GM19324 (cell line): Measurements from ENCODE around the gene DPP8.
"Not testable (repeated sequence)": the region's sequence is repeated elsewhere in the genome, so short reads cannot be mapped to it uniquely, and the experiment has no call there.

ENCODE experiments used
- ATAC-seq: cut with Tn5 transposase; IDR thresholded peaks from one replicate; pipeline ENCODE4 v1.9.1; 2021; ENCODE audit warnings: mild to moderate bottlenecking, moderate library complexity; ENCODE audit not compliant: unreplicated experiment, low FRiP score

Gene DPP8

DNA sequence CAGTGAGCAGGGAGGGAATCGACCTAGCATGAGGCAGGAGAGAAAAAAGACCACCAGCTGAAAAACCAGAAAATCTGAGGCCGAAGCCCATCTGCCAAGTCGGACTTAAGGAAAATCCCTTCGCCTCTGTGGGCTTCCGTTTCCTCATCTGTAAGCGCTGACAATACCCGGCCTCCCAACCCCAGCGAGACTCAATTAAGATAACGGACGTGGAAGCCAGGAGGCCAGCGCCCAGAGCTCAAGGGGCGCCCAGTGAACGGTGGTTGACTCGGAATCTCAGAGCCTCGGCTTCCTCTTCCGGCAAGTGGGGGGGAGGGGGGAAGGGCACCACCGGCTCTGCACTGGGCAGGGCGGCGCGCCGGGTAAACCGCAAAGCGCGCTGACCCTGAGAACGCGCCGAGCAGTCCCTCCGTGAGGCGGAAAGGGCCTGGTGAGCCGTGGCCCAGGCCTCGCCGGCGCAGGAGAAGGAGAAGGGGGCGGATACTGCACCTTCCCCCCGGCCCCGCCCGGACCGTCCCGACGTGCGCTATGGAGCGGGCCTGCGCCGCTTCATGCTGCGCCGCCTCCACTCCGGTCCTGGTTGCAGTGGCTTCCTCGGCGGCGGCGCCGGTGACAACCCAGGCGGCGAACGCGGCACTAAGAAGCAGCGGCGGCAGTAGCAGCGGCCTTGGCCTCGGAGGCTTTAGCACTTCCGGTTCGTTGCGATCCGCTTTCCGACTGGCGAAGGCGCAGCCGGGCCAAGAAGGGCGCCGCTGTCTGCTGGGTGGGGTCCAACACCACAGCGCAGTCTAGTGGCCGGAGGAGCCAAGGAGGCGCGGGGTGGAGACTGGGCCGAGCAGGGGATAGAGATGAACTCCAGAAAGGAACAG, at the start of gene DPP8:
TSS of gene DPP8 (minus strand) at position 693 of the 869 bp plus-strand sequence. CDS start 5,136 bp downstream, outside the sequence.
- peak; percentile 88 for ATAC-seq

- no peak for ATAC-seq
These were observed 44.4 kb upstream of the DPP8 start for GRCh38 chr15:65561934-65562333.

- no peak for ATAC-seq
These were observed 42.5 kb upstream of the DPP8 start for GRCh38 chr15:65559941-65560340.

- ATAC-seq = no peak
These were observed 41.7 kb upstream of the DPP8 start for GRCh38 chr15:65558997-65559760.

GRCh38 chr15:65558336-65558735, 40.8 kb upstream of the DPP8 start:
- ATAC-seq = no peak

DNA sequence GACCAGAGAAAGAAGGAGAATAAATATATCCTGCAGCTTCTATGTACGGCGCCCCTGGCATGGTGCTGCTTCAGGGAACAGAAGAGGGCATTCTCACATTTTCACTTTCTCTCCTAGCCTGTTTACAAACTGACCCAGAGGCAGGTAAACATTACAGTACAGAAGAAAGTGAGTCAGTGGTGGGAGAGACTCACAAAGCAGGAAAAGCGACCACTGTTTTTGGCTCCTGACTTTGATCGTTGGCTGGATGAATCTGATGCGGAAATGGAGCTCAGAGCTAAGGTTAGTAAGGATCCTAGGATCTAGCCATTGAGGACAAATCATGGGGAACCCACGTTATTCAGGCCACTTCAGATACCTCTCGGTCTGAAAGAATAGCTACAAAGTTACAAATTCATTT, 39.1 kb upstream of the DPP8 start:
- no peak for ATAC-seq

GRCh38 chr15:65553691-65554090, 36.2 kb upstream of the DPP8 start:
- ATAC-seq = no peak

- ATAC-seq = not testable (repeated sequence)
These were observed 35.4 kb upstream of the DPP8 start for GRCh38 chr15:65552851-65553250.

- no peak for ATAC-seq
These were observed 33.7 kb upstream of the DPP8 start for GRCh38 chr15:65551183-65551582.

- ATAC-seq = no peak
These were observed 33.2 kb upstream of the DPP8 start for GRCh38 chr15:65550681-65551098.

DNA sequence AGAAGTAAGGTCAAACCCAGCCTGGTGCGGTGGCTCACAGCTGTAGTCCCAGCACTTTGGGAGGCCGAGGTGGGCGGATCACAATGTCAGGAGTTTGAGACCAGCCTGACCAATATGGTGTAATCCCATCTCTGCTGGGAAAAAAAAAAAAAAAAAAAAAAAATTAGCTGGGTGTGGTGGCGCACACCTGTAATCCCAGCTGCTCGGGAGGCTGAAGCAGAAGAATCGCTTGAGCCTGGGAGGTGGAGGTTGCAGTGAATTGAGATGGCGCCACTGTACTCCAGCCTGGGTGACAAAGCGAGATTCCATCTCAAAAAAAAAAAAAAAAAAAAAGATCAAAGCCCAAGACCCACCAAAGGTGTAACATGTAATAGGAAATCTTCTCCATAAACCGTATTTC, 31.8 kb upstream of the DPP8 start:
- not testable (repeated sequence) for ATAC-seq

GRCh38 chr15:65547841-65548240, 30.4 kb upstream of the DPP8 start:
- no peak for ATAC-seq

DNA sequence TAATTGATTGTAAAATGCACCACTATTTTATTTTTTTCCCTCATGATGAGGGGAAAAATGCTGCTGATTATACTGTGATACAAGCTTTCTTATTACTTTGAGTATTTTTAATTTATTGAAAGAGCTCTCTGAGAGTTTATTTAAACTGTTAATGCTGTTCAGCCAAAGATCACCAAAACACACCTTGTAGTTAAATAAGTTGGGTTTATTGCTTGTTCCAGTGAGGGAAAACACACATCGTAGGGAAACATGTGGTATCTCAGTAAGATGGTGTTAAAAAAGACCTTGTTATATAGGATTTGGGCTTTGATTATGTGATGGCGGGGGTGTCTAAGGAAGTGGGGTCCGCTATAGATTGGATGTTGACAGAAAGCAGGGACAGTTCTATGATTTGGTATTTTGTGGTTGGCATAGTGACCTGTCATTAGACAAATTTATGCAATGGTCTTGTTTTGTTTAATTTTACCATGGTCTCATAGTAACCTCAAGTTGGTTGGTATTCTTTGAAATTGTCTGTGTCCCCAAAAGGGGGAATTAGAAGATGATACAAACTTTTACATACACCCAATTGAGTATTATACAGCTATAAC, 23.8 kb upstream of the DPP8 start:
- no peak for ATAC-seq

- ATAC-seq = no peak
These were observed 22.8 kb upstream of the DPP8 start for GRCh38 chr15:65540314-65540713.

DNA sequence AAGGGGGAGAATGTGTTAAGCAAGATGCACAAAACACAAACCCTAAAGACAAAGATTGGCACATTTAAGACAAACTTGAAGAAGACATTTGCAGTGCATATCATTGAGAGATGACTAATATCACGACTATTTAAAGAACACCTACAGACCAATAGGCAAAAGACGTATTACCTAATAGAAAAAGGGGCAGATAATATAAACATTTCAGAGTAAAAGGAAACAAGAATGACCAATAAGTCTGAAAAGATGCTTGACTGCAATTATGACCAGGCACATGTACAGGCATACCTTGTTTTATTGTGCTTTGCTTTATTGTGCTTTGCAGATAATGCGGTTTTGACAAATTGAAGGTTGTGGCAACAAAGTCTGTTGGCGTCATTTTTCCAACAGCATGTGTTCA, 17.7 kb upstream of the DPP8 start:
- no peak for ATAC-seq

DNA sequence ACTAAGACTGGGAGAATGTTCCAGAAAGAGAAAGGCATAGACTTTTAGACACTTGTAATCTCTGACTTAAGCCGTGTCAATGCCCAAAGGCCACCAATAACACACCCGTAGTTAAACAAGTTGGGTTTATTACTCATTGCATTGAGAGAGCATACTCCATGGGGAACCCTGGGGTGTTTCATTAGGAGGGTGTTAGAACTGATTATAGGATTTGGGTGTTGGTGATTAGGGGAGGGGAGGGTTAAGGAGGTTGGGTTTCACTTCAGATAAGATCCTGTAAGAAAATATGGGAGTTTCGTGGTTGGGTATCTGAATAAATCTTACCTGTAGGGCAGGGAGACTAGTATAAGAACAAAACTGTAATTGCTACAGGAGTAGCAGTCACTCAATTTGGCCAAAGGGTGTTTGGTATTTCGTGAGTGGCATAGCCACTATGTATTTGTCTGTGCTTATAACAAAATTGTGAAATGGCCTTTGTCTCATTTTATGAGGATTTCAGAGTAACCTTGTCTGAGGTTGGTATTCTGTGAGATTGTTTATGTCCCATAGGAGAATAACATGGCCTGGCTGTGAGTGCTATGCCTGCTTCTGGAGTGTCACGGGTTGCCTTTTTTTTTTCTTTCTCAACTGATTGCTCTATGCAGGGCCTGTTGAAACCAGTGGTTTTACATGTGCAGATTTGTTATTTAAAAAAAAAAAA, 15.7 kb upstream of the DPP8 start:
- ATAC-seq = no peak

GRCh38 chr15:65532738-65533051, 15.2 kb upstream of the DPP8 start:
- no peak for ATAC-seq

DNA sequence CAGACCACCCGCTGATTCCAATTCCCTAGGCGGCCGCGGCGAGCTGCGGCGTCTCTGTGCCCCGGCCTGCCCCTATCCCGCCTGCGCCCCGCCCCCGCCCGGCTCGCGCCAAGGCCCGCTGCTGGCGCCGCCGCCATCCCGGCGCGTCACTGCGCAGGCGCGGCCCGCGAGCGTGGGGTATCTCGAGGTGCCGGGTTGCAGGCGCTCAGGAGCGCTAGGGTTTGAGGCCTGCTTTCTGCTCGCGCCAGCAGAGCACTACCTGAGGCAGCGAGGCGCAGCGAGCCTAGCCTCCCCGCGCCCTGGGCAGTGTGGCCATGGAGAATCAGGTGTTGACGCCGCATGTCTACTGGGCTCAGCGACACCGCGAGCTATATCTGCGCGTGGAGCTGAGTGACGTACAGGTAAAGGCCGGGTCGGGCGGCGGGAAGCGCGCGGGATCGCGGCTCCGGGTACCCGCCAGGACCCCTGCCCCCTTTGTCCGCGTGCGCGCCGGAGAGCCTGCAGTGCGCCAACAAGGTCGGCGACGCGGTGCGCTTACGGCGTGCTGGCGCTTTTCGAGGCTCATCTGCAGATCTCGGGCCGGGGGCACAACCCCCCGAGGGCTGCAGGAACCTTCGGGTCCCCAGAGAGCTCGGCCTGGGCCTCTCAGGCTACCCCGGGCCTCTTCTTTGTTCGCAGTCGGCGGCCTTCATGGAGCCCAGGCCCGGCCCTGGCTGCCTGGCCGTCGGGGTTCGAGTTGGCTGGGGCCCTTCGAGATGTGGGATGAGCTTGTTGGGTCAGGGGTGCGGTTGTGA, 13.0 kb upstream of the DPP8 start, which contains the start of gene HACD3:
TSS of gene HACD3 (plus strand) at position 146 of the 794 bp plus-strand sequence. CDS start at position 315, 169 bp downstream.
- ATAC-seq = peak; percentile 86

- no peak for ATAC-seq
These were observed 12.4 kb upstream of the DPP8 start for GRCh38 chr15:65529762-65530317.
